Mesothelial cell of epicardium (in vitro differentiated cells): ENCODE data around the gene METAP1D. TPM values are rescaled to one million over a fixed set of nuclear protein-coding genes. Genes with fewer than 3 reads are reported as not detected.
A peak's percentile ranks its signal among the peaks of the same experiment; 100 is the strongest.

ENCODE experiments used
- DNase-seq, 2 experiments: peaks; one replicate each; pipeline ENCODE4 v3.0.0; 2021; ENCODE audit warnings: low spot score in 2 of 2; ENCODE audit not compliant: unreplicated experiment in 2 of 2
- H3K27ac Mint-ChIP-seq: 2 replicates; pipeline ENCODE4 v1.8.0; 2021; ENCODE audit warnings: mixed read lengths
- H3K27me3 Mint-ChIP-seq: 2 replicates; pipeline ENCODE4 v1.8.0; 2021; ENCODE audit warnings: low read depth, mixed read lengths
- H3K36me3 Mint-ChIP-seq: 2 replicates; pipeline ENCODE4 v1.8.0; 2021; ENCODE audit warnings: mixed read lengths
- H3K4me1 Mint-ChIP-seq: 2 replicates; pipeline ENCODE4 v1.8.0; 2021; ENCODE audit warnings: mixed read lengths
- H3K4me3 Mint-ChIP-seq: 2 replicates; pipeline ENCODE4 v1.8.0; 2021; ENCODE audit warnings: mild to moderate bottlenecking, moderate library complexity, mixed read lengths
- H3K9me3 Mint-ChIP-seq: 2 replicates; pipeline ENCODE4 v1.8.0; 2021; ENCODE audit warnings: mixed read lengths
- CTCF ChIP-seq: fragments of 200-600 bp; sonication (generic); IDR thresholded peaks from one replicate; pipeline ENCODE4 v1.5.0; 2021; ENCODE audit warnings: antibody characterized with exemption; ENCODE audit not compliant: unreplicated experiment
- total RNA-seq: library from RNA; stranded (reverse); gene quantifications from 3 replicates; pipeline ENCODE4 v1.2.1, GENCODE V29; 2021

Gene METAP1D
- total RNA-seq, 1 donor from 2014 or later: 13.5 TPM

- no peak for TF ChIP-seq CTCF
- Mint-ChIP-seq H3K27ac (peak overlapping the region; percentile 82), H3K9me3 (no peaks in the 10 kb centered on the region), H3K27me3 (peaks cover 13% of the 10 kb centered on the region), H3K4me3 (peak overlapping the region; percentile 96), H3K4me1 (peaks cover 18% of the 10 kb centered on the region), H3K36me3 (no peaks in the 10 kb centered on the region)
- no peak for DNase-seq
These were observed 592 bp upstream of the METAP1D start for GRCh38 chr2:171999161-171999560.

- Mint-ChIP-seq H3K4me3 (peak overlapping the region; percentile 96), H3K27me3 (peaks cover 13% of the 10 kb centered on the region), H3K9me3 (no peaks in the 10 kb centered on the region), H3K36me3 (no peaks in the 10 kb centered on the region), H3K27ac (peak overlapping the region; percentile 99), H3K4me1 (peaks cover 18% of the 10 kb centered on the region)
- TF ChIP-seq CTCF: no peak
- no peak for DNase-seq
These were observed 1.1 kb downstream of the METAP1D start for GRCh38 chr2:172000696-172001361.

- Mint-ChIP-seq H3K4me3 (no peak overlapping the region), H3K9me3 (peaks cover 3% of the 10 kb centered on the region), H3K27ac (no peak overlapping the region), H3K4me1 (peaks cover 5% of the 10 kb centered on the region), H3K36me3 (peaks cover 12% of the 10 kb centered on the region), H3K27me3 (no peaks in the 10 kb centered on the region)
- no peak for DNase-seq
- TF ChIP-seq CTCF: no peak
These were observed 7.6 kb downstream of the METAP1D start for GRCh38 chr2:172007372-172007771.

- H3K9me3 Mint-ChIP-seq: peaks cover 3% of the 10 kb centered on the region
- H3K27me3 Mint-ChIP-seq: no peaks in the 10 kb centered on the region
- no peak overlapping the region for H3K27ac Mint-ChIP-seq
- TF ChIP-seq CTCF: no peak
- H3K4me1 Mint-ChIP-seq: peaks cover 17% of the 10 kb centered on the region
- no peak overlapping the region for H3K4me3 Mint-ChIP-seq
- peaks cover 12% of the 10 kb centered on the region for H3K36me3 Mint-ChIP-seq
- no peak for DNase-seq
These were observed 10.1 kb downstream of the METAP1D start for GRCh38 chr2:172009823-172010222.

- H3K9me3 Mint-ChIP-seq: peaks cover 9% of the 10 kb centered on the region
- H3K36me3 Mint-ChIP-seq: peaks cover 6% of the 10 kb centered on the region
- H3K27ac Mint-ChIP-seq: no peak overlapping the region
- no peak for DNase-seq
- H3K4me3 Mint-ChIP-seq: no peak overlapping the region
- TF ChIP-seq CTCF: no peak
- no peaks in the 10 kb centered on the region for H3K27me3 Mint-ChIP-seq
- H3K4me1 Mint-ChIP-seq: peaks cover 17% of the 10 kb centered on the region
These were observed 12.2 kb downstream of the METAP1D start for GRCh38 chr2:172011812-172012575.
